Measurements from ENCODE around the gene EID3.
"Not testable (repeated sequence)": the region's sequence is repeated elsewhere in the genome, so short reads cannot be mapped to it uniquely, and the experiment has no call there.

Gene EID3

DNA sequence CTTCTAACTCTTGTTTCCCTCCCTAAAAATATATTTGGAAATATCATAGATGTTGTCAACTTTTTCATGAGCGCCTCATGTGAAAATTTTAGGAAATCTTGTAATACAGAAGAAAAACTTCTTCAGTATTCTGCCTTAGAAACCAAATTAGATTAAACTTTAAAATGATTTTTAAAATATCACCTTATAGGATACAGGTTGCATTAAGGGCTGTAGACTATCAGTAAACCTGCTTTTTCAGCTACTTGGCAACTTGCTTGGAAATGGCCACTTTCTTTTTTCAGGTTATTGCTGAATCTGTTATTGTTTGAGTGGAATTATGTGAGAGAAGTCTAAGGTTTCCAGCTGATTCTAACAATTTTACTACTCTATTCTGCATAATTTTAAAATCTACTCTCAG lies 9.1 kb downstream of the EID3 start:
- DNase-seq (ENCODE audit: low read depth) = no peak

- no peak for DNase-seq (ENCODE audit: low read depth)
These were observed 10.2 kb downstream of the EID3 start for GRCh38 chr12:104313568-104314241.

- DNase-seq (ENCODE audit: low read depth) = no peak
These were observed 10.7 kb downstream of the EID3 start for GRCh38 chr12:104314242-104314614.

- DNase-seq (ENCODE audit: low read depth) = no peak
These were observed 12.0 kb downstream of the EID3 start for GRCh38 chr12:104315326-104316224.

GRCh38 chr12:104316936-104317335 lies 13.4 kb downstream of the EID3 start:
- no peak for DNase-seq (ENCODE audit: low read depth)

- no peak for DNase-seq (ENCODE audit: low read depth)
These were observed 14.1 kb downstream of the EID3 start for GRCh38 chr12:104317538-104318210.

- DNase-seq (ENCODE audit: low read depth) = no peak
These were observed 15.5 kb downstream of the EID3 start for GRCh38 chr12:104319028-104319427.

- no peak for DNase-seq (ENCODE audit: low read depth)
These were observed 16.5 kb downstream of the EID3 start for GRCh38 chr12:104319918-104320626.

DNA sequence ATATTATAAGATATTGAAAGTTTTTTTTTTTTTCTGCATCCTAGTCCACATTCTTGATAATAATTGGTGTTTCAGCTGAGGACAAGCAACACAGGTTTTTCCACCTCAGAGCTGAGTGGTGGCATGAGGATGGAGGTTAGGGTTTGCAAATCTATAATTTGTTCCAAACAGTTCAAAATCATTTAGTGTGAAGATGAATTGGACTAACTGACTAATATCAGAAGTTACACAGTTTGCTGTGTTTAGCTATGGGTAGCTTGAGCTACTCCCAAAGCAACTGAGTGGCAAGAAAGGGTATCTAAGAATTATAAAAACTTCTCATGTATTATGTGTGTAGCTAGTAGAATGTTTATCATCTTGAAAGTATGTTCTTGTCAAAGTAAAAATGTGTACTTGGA lies 17.1 kb downstream of the EID3 start:
- no peak for DNase-seq (ENCODE audit: low read depth)

- no peak for DNase-seq (ENCODE audit: low read depth)
These were observed 18.4 kb downstream of the EID3 start for GRCh38 chr12:104321949-104322348.

- DNase-seq (ENCODE audit: low read depth) = not testable (repeated sequence)
These were observed 19.0 kb downstream of the EID3 start for GRCh38 chr12:104322533-104322932.

DNA sequence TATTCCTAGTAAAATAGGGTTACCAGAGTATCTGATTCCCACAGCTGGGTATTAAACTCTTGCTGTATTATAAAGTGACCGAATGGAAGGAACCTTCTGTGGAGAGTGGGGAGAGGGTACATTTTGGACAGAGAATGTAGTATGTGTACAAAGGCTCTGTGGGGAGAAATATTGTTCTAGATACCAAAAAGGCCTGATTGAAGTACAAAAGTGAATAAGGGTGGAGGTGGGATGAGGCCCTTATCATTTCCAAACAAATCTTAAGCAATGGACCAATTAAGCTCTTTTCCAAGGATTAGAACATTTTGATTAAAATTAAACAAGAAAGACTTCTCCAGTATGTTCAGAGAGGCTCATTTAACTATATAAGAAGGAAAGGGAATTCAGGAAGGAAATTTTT lies 20.4 kb downstream of the EID3 start:
- no peak for DNase-seq (ENCODE audit: low read depth)

DNA sequence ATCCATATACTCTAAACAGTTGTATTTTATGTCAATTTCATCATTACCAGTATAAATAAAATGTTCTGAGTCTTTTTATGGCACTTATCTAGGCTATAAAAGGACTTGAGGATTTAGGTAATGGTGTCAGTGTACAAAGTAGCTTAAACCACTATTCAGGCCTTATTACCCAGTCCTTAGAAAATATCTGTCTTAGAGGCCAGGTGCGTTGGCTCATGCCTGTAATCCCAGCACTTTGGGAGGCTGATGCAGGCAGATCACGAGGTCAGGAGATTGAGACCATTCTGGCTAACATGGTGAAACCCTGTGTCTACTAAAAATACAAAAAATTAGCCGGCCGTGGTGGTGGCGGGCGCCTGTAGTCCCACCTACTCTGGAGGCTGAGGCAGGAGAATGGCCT lies 24.7 kb downstream of the EID3 start:
- DNase-seq (ENCODE audit: low read depth) = not testable (repeated sequence)

DNA sequence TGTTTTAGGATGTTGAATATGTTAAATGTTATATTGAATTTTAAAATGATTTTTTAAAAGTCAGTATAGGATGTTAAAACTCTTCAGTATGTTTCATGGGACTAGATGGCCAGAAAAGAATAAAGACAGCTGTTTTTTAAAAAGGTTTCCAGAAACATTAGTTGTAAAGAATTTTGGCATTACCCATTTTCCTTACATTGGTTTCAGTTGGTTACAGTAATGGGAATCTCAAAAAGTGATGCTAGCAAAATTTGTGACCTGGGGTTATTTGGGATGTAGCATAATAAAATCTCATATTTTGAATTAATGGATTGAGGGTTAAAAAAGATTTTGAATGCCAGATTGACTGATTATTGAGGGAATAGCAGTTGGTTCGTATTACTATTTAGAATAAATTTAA lies 25.3 kb downstream of the EID3 start:
- DNase-seq (ENCODE audit: low read depth) = no peak

GRCh38 chr12:104329707-104330532 lies 26.4 kb downstream of the EID3 start:
- DNase-seq (ENCODE audit: low read depth) = no peak

DNA sequence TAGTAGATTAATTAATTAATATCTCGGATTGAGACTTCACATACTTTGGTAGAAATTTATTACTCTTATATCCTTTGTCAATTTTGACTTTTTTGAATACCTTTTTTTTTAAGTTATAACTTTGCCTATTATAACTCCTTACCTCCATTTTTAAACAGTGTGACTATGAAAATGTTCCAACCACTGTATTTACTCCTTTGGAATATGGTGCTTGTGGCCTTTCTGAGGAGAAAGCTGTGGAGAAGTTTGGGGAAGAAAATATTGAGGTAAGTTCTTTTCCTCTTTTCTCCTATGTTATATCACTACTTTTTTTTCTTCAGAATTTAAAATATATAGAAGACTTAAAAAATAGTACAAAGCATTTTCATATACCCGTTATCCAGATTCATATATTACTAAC lies 27.8 kb downstream of the EID3 start:
- no peak for DNase-seq (ENCODE audit: low read depth)

GRCh38 chr12:104332273-104332672 lies 28.7 kb downstream of the EID3 start:
- not testable (repeated sequence) for DNase-seq (ENCODE audit: low read depth)

GRCh38 chr12:104333692-104334255 lies 30.2 kb downstream of the EID3 start:
- no peak for DNase-seq (ENCODE audit: low read depth)

- DNase-seq (ENCODE audit: low read depth) = no peak
These were observed 31.0 kb downstream of the EID3 start for GRCh38 chr12:104334581-104334980.

- DNase-seq (ENCODE audit: low read depth) = no peak
These were observed 32.6 kb downstream of the EID3 start for GRCh38 chr12:104336115-104336514.

GRCh38 chr12:104337030-104337558 lies 33.6 kb downstream of the EID3 start:
- no peak for DNase-seq (ENCODE audit: low read depth)
